ENCODE results near the gene GID8. TPM values are rescaled to one million over a fixed set of nuclear protein-coding genes. Genes with fewer than 3 reads are reported as not detected.

Gene GID8
- total and polyA plus RNA-seq, 2 experiments from 2014 or later = 41.8 to 106 TPM

- no peak overlapping the region for H3K4me3 Mint-ChIP-seq
- peaks cover 12% of the 10 kb centered on the region for H3K27me3 ChIP-seq (ENCODE audit: insufficient read depth)
- no peak for TF ChIP-seq CREB1 (CRISPR knock-in tag; IDR thresholded peaks at IDR 0.05; ENCODE audit: low read depth)
- no peak for TF ChIP-seq ZNF331 (CRISPR knock-in tag; IDR thresholded peaks at IDR 0.05; ENCODE audit: low read depth)
- TF ChIP-seq ETS1 (IDR thresholded peaks at IDR 0.05) = no peak
- no peak for TF ChIP-seq EZH2 (IDR thresholded peaks at IDR 0.05; ENCODE audit: low read depth, unreplicated experiment)
- no peak for TF ChIP-seq EZH2phosphoT487 (IDR thresholded peaks at IDR 0.05; ENCODE audit: unreplicated experiment)
- no peak for TF ChIP-seq POLR2AphosphoS5 (IDR thresholded peaks at IDR 0.05; ENCODE audit: low read depth)
- TF ChIP-seq REST (IDR thresholded peaks at IDR 0.05; ENCODE audit: unreplicated experiment) = no peak
- TF ChIP-seq STAT1 (IDR thresholded peaks at IDR 0.05; ENCODE audit: unreplicated experiment) = no peak
- no peak for TF ChIP-seq ZNF114 (CRISPR knock-in tag; IDR thresholded peaks at IDR 0.05)
- no peak for TF ChIP-seq NANOG (IDR thresholded peaks at IDR 0.05; ENCODE audit: borderline replicate concordance)
- TF ChIP-seq JUNB (IDR thresholded peaks at IDR 0.05; ENCODE audit: unreplicated experiment) = no peak
- no peak for TF ChIP-seq CTCF (conservative IDR thresholded peaks at IDR 0.05; ENCODE audit: low read depth in 2 of 2)
- TF ChIP-seq ZNF462 (CRISPR knock-in tag; IDR thresholded peaks at IDR 0.05) = no peak
- H3K27me3 Mint-ChIP-seq (ENCODE audit: insufficient read depth, low read depth, poor library complexity) = peaks cover 31% of the 10 kb centered on the region
- no peak overlapping the region for H3K4me2 ChIP-seq
- no peak overlapping the region for H3K4me3 ChIP-seq
- peaks cover 15% of the 10 kb centered on the region for H3K4me1 Mint-ChIP-seq
- no peaks in the 10 kb centered on the region; the same call in 1 of the 3 replicates for H3K9me3 Mint-ChIP-seq
- H3K4me1 ChIP-seq (ENCODE audit: insufficient read depth) = peaks cover 10% of the 10 kb centered on the region
- H3K27ac ChIP-seq (ENCODE audit: low read depth) = no peak overlapping the region
- H3K36me3 ChIP-seq (ENCODE audit: insufficient read depth) = no peaks in the 10 kb centered on the region
- no peaks in the 10 kb centered on the region for H3K9me2 ChIP-seq (ENCODE audit: insufficient read depth)
- H2AFZ ChIP-seq = no peak overlapping the region
- no peaks in the 10 kb centered on the region for H4K20me1 ChIP-seq (replicated peaks; ENCODE audit: insufficient read depth)
- no peak overlapping the region for H3K27ac Mint-ChIP-seq
- peaks cover 6% of the 10 kb centered on the region for H3F3A ChIP-seq (replicated peaks; ENCODE audit: low read depth)
- no peaks in the 10 kb centered on the region for H3K79me2 ChIP-seq (replicated peaks; ENCODE audit: insufficient read depth)
- DNase-seq (ENCODE audit: low spot score) (no peak), ATAC-seq (no peak)
- no peaks in the 10 kb centered on the region; the same call in 2 of the 3 replicates for H3K36me3 Mint-ChIP-seq (ENCODE audit: low read depth)
Measured at GRCh38 chr20:62968378-62969178, 30.6 kb downstream of the GID8 start.

All from GM23338 (cell line).